HG02885 (cell line): ENCODE results near the gene MREG.
A peak's percentile ranks its signal among the peaks of the same experiment; 100 is the strongest.

Experiments used
- ATAC-seq: cut with Tn5 transposase; IDR thresholded peaks from one replicate; pipeline ENCODE4 v1.9.1; 2021; ENCODE audit warnings: mild to moderate bottlenecking; ENCODE audit not compliant: unreplicated experiment, poor library complexity

The MREG gene, protein sequence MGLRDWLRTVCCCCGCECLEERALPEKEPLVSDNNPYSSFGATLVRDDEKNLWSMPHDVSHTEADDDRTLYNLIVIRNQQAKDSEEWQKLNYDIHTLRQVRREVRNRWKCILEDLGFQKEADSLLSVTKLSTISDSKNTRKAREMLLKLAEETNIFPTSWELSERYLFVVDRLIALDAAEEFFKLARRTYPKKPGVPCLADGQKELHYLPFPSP

DNA sequence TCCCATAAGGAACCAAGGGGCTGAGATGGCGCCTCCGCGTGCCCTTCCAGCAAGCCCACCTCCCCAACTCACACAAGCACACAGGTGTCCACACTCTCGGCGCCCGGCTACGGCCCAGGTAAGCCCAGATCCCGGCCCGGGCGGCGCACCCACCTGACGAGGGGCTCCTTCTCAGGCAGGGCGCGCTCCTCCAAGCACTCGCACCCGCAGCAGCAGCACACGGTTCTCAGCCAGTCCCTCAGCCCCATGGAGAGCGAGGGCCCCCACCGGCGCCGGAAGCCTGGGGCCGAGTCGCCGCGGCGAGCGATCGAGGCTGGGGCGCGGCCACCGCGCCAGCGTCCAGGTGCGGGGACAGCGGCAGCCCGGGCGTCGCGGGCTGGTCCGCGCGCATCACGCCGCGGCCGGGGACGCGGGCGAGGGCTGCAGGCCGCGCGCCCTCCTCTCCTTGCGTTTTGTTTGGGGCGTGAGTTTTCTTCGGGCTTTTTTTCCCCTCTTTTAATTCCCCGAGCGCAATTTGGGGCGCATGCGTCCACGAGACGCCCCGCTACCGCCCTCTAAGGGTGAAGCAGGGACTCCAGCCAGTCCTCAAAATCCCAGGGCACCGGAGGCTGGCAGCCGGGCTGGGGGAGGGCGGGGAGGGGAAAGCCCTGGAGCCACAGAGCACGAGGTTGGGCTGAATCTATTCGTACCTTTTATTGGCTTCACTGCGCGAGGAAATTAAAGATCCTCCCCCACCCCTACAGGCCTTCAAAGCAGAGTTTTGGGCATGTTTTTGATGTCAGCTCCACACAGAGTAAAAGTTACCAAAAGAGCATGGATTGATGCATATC is at the start of gene MREG:
Gene MREG, minus strand, starts transcription at position 472 of the 830 bp plus-strand sequence. Its CDS starts 224 bp downstream, at position 248.
- peak; percentile 58 for ATAC-seq

DNA sequence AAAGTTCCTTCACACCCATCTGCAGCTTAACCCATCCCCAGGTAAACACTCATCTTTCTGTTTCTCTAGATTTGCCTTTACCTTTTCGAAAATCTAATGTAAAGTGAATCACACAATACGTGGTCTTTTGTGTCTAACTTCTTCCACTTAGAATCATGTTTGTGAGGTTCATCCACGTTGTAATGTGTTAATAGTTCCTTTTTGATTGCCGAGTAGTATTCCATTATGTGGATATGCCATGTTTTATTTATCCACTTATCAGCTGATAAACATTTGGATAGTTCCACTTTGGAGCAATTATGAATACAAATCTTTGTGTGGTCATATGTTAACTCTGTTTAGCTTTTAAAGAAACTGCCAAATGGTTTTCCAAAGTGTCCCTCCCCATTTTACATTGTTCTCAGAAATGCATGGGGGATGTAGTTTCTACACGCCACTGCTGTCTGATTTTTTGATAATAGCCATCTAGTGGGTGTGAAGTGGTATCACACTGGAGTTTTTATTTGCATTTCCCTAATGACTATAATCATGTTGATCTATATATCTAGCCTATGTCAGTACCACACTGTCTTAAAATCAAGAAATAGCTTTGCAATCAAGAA is 46.0 kb upstream of the MREG start:
- no peak for ATAC-seq

DNA sequence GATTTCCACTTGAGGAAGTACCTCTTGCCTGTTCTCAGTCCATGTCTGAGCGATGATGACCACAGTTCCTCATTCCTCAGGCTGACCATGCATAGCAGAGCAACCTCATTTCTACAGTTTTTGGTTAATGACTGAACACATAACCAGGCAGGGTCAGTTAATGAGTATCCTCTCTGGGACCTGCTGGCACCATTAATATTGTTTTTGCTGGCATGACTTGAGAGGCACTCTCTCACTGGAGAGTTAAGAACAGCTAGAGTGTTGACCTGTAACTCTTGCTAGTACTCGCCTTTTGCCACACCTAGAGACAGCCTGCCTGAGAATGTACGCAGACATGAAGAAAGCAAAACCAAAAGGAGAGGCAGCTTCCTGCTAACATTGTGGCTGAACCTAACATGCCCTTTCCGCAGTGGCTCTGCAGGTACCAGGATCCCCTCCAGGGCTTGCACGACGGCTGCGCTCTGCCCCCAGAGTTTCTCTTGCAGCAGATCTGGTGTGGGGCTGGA is 44.4 kb upstream of the MREG start:
- peak; percentile 80 for ATAC-seq

DNA sequence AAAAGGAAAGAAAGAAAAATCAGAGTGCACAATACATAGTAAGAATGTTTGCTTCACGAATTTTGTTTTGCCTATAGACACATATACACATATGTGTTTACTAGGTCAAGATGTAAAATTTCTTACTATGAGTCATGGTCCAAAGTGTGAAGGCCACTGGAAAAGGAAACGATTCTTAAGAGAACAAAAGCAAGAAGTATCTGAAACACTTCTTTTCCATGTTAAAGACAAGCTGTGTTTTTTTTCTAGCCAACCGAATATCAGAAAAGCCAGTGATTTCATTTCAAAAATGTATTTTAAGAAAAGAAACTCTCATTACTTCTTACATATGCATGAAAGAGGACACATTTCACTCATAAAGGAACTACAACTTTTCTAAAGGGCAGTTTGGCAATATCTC is 43.4 kb upstream of the MREG start:
- ATAC-seq, result peak; percentile 56

DNA sequence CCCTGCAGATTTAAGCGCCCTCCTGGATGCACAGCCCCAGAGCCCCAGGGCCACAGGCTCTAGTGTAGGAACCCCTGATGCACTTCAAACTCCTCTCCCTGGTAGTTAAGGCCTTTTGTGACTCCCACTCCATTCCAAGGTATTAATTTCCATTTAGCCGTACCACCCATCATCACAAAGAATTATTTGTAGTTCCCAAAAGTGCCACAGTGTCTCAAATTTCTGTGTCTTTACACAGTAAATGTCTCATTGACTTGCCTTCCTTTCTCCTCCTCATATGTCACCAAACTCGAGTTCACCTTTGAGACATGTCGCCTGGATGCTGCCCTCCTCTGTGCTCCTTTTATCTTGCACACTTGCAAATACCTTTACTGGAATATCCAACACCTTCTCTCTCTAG is 42.3 kb upstream of the MREG start:
- ATAC-seq, result no peak

DNA sequence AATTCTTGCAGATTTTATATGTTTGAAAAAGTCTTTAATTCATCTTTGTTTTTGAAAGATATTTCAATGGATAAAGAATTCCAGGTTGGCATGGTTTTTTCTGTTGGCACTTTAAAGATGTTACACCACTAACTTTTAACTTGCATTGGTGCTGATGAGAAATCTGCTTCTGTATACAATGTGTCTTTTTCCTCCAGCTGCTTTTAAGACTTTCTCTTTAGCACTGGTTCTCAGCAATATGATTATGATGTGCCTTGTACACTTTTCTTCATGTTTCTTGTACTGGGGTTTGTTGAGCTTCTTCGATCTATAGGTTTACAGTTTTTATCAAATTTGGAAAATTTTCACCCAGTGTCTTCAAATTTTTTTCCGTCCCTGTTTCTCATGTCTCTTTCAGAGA is 39.1 kb upstream of the MREG start:
- ATAC-seq, result no peak

DNA sequence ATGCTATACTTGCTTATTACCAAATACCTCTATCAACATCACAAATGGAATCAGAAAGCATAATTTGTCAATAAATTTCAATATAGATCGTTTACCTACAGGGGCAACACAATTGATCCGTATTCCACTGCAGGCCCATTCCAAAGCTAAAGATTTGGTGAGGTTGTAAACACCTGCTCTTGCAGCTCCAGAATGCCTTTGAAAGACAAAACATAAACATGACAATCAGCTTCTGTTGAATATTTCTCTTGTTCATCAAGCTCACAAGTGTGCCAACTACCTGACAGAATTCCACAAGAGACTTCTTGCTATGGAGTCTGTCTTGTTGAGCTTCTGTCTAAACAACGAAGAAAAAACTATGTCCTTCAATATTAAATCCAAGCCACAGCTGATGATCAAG is 38.0 kb upstream of the MREG start:
- ATAC-seq, result no peak

DNA sequence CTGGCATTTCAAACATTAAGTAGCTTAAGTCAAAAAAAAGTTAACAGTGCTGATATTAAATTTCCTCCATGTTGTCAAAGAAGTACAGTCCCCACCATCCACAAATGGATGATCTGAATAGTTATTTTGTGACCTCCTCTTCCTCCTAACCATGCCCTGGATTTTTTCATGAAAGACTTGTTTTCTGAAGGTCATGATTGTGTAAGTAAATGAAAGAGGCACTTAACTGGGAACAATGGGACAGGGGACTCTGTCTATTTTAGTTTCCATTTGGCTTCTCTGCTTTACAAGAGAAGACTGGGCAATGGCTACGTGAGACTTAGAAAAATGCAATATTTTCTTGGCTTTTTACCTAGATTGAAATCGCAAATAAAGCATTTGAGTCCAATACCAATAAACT is 36.1 kb upstream of the MREG start:
- no peak for ATAC-seq

DNA sequence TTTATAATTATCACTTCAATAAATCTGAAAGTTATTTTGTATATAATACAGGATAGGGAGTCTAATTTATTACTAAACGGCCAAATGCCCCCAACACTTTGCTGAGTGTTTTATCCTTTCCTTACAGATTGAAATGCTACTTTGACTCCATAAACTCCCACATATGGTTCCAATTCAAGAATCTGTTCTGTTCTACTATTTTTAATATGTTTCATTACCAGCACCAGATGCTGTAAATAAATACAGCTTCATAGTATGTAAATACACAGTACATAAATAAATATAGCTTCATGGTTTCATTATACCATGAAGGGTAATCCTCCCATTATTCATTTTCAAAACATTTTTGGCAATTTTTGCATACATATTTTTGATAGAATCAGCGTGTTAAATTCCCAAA is 34.0 kb upstream of the MREG start:
- no peak for ATAC-seq

DNA sequence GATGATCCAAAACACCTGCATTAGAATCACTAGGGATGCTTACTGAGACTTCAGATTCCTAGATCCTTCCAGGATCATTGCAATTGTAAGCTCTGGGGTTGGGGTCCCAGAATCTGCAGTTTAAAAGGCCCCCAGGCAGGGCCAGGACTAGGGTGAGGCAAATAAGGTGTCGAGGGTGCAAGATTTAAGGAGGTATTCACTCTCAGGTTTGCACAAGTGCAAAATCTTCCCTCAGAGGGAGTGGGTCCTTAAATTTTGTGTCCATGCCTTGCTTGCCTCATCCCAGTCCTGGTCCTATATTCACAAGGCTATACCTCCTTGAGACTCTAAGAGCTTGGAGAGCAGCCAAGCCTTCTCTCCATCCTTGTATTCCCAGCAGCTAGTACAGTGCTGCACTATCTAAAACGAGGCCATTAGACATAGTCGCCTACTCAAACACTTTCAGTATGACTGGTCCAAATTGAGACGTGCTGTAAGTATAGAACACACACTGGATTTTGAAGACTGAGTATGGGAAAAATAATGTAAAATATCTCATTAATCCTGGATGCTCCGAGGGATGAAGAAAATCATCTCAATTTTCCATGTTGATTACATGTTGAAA is 31.6 kb upstream of the MREG start:
- ATAC-seq, result peak; percentile 98

DNA sequence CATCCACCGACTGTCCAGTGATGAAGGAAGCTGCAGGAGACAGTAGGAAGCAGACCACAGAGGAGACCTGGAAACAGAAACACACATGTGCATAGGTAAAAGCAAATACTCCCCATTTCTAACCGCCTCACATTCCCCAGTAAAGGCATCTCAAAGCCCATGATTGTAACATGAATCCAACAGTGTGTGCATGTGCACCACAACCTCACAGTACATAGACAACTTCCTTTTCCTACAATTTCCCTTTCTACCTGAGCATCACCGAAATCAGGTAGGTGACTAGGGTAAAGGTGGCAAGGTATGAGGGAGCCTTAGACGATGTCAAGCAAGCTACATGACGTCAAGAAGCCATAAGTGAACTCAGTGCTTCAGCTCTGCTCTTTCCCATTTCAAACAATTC is 30.6 kb upstream of the MREG start:
- ATAC-seq, result no peak

DNA sequence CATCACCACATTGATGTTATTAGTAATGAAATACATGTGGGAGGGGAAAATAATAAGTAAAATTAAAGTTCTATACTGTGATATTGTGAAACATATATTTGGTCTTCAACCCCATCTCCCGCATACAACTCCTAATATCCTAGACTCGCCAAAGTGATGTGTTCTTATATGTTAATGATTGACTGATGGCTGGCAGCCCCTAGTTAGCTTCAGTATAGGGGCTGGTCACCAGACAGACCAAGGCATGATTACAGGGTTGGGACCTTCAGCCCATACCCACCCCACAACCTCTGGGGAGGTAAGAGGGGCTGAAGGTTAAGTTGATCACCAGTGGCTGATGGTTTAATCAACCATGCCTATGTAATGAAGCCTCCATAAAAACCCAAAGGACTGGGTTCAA is 28.1 kb upstream of the MREG start:
- no peak for ATAC-seq

DNA sequence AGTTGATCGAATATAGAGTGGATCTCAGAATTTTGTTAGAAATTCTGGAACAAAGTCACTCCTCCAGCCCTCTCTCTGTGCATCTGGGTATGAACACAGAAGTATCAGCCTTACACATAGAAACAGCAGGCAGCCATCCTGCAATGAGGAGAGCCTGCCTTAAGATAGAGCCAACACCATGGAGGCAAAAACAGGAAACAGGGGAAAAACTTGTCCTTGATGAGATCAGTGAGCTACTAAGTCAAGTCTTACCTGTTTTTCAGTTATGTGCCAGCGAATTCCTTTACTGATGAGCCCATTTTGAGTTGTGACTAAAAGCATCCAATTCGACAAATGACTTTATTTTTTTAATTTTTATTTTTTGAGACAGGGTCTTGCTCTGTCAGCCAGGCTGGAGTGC is 26.6 kb upstream of the MREG start:
- ATAC-seq, result no peak

DNA sequence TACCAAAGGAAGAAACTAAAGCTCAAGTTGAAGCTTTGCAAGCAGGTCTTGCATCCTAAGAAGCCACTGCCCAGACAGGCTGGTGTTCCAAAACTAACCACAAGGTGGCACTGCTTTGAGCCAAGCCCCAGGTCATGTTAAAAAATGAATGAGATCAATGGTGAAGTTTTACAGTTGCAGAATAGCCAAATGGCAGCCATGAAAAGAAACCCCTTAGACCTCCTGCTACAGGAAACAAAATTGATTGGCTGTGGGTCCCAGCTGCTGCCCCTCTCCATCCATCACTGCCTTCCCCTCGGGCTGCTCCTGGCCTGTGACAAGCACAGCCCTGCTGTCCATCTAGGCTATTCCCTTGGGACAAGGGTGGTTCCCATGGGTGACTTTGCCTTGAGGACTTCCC is 20.7 kb upstream of the MREG start:
- peak; percentile 33 for ATAC-seq

DNA sequence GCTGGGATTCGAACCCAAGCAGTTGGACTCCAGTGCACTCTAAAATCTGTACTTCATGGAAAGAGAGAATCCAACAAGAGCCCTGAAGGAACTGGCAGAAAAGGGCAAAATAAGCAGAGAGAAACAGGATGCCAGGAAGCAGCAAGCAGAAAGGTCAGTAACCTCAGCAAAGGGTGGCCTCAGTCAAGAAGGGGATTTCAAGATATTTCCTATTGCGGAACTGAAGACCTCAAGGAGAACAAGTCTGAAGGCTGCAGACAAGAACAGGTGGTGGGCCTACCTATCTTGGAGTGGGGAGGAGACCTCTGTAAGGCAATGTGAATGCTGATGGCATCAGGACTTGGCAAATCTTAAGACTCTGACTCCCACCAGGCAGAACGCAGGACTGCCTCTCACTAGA is 20.1 kb upstream of the MREG start:
- no peak for ATAC-seq

DNA sequence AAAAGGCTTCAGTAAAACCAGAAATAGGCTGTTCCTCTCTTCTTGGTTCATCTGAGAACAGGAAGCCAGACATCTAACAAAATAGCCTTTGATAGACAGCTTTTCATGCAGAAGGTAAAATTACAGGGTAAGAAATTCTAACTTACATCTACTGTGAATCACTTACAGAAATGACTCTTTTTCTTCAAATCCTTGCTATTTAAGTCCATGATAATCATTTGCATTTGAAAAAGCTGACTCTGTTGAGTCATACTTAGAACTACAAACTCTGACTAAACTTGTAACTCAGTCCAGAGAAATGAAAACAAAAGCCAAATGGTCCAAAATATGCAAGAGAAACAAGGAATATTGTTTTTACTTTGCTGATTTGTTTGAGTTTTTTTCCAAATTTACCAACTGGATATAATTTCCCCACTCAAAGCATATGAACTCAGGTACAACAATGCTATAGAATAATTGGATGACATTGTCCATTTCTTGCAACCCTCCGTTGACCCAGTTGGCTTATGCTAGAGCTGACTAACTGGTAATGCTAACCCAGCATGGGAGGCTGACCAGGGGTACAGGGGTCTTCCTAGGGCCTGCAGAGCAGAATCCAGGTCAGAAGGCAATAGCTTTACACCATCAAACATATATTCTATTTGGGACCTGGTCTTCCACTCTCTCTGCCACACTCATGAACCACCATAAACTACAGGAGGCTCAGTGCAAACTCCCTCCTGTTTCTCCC is 18.8 kb upstream of the MREG start:
- peak; percentile 85 for ATAC-seq

DNA sequence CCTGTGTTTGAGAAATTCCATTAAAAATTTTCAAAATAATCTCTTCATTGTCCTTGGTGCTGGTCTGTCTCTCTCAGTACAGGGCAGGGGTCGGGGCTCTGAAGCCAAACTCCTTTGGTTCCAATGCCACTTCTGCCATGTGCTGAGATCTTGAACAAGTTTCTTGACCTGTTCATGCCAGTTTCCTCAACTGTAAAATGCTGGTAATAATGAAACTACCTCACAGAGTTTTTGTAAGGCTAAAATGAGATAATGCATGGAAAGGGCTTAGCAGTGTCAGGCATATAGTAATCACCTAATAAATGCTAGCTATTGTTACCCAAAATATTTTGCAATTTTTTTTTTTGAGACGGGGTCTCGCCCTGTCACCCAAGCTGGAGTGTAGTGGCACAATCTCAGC is 16.9 kb upstream of the MREG start:
- ATAC-seq, result no peak

DNA sequence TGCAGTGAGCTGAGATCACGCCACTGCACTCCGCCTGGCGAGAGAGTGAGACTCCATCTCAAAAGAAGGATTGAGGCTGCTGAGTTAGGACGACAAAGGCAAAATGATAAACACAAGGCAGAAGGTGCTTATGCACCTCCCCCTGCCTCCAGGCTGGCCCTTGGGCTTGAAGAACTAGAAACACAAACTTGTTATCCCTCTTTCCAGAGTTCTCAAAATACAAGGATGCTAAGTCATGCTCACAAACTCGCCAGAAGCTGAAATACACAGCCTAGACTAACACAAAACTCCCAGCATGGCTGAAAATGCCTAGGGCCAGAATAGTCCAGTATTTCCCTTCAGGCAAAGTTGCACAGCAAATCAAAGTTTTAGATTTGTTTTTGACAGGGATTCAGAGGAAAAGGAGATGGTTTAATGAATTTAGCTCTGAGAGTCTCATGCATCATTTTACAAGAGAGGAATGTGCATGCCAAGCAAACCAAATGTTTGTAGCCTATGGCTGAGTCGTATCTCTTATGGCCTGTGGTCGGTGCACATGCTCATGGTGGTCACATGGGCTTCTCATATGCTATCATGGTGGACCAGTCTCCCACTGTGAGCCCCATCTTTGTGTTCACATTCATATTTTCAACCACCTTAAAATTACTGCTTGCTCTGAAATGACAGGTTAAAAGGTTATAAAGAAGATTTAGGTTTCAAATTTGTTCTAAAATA is 16.2 kb upstream of the MREG start:
- ATAC-seq, result no peak

DNA sequence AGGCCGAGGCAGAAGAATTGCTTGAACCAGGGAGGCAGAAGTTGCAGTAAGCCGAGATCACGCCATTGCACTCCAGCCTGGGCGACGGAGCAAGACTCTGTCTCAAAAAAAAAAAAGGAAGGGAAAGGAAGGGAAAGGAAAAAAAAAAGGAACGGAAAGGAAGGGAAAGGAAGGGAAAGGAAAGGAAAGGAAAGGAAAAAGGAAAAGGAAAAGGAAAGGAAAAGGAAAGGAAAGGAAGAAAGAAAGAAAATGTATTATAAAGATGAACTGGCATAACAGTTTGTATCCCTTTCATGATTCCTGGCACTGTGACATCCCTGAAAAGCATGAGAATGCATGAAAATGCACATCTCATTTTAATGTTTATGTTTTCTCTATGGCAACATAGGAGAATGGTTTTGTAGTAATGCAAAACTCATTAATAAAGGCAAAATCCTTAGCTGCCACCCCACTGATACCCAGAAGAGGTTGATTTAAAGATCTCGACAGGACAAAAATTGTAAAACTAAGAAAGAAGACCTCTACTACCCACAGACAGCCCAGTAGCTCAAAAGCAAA is 11.5 kb upstream of the MREG start:
- no peak for ATAC-seq
